ENCODE results near the gene ZNF561.
"Not testable (repeated sequence)": the region's sequence is repeated elsewhere in the genome, so short reads cannot be mapped to it uniquely, and the experiment has no call there.

ZNF561 gene

GRCh38 chr19:9621156-9622037 lies at the start of gene ZNF561:
ZNF561 (minus strand) TSS chr19:9621232; CDS start chr19:9619456, 1,776 bp downstream.
- DNase-seq, result peak; percentile 81

- DNase-seq, result no peak
These were observed 47.5 kb upstream of the ZNF561 start for GRCh38 chr19:9668544-9668943.

- no peak for DNase-seq
These were observed 46.9 kb upstream of the ZNF561 start for GRCh38 chr19:9667898-9668297.

- no peak for DNase-seq
These were observed 37.7 kb upstream of the ZNF561 start for GRCh38 chr19:9658769-9659168.

- not testable (repeated sequence) for DNase-seq
These were observed 32.1 kb upstream of the ZNF561 start for GRCh38 chr19:9653066-9653555.

GRCh38 chr19:9651464-9651863 lies 30.4 kb upstream of the ZNF561 start:
- DNase-seq, result not testable (repeated sequence)

GRCh38 chr19:9650345-9650744 lies 29.3 kb upstream of the ZNF561 start:
- DNase-seq, result no peak

GRCh38 chr19:9645472-9645871 lies 24.4 kb upstream of the ZNF561 start:
- no peak for DNase-seq

GRCh38 chr19:9644472-9644871 lies 23.4 kb upstream of the ZNF561 start:
- DNase-seq, result no peak

- DNase-seq, result no peak
These were observed 20.8 kb upstream of the ZNF561 start for GRCh38 chr19:9641810-9642209.

GRCh38 chr19:9640956-9641355 lies 19.9 kb upstream of the ZNF561 start:
- no peak for DNase-seq

GRCh38 chr19:9636018-9636417 lies 15.0 kb upstream of the ZNF561 start:
- DNase-seq, result no peak

GRCh38 chr19:9627856-9628255 lies 6.8 kb upstream of the ZNF561 start:
- DNase-seq, result no peak

- no peak for DNase-seq
These were observed 1.5 kb upstream of the ZNF561 start for GRCh38 chr19:9622531-9622930.

GRCh38 chr19:9620842-9621155 lies 233 bp downstream of the ZNF561 start:
- no peak for DNase-seq

- DNase-seq, result no peak
These were observed 5.2 kb downstream of the ZNF561 start for GRCh38 chr19:9615844-9616243.

GRCh38 chr19:9610484-9611113 lies 10.4 kb downstream of the ZNF561 start:
- DNase-seq, result no peak

- no peak for DNase-seq
These were observed 12.1 kb downstream of the ZNF561 start for GRCh38 chr19:9608912-9609311.

GRCh38 chr19:9597027-9597426 lies 24.0 kb downstream of the ZNF561 start:
- no peak for DNase-seq

- peak; percentile 60 for DNase-seq
These were observed 34.3 kb downstream of the ZNF561 start for GRCh38 chr19:9586764-9587163.

GRCh38 chr19:9584073-9584833 lies 36.8 kb downstream of the ZNF561 start, which contains the start of gene ZNF121:
ZNF121 (minus strand) TSS chr19:9584504; CDS start chr19:9568097, 16,407 bp downstream.
- peak; percentile 71 for DNase-seq

GRCh38 chr19:9582081-9582725 lies 38.8 kb downstream of the ZNF561 start:
- not testable (repeated sequence) for DNase-seq

- no peak for DNase-seq
These were observed 40.3 kb downstream of the ZNF561 start for GRCh38 chr19:9580728-9581127.

Data from activated CD4-positive, alpha-beta T cell treated with anti-CD3 and anti-CD28 coated beads for 1 hour (primary cell).